COR-L47 (cell line): ENCODE results near the gene SBF2.
A peak's percentile ranks its signal among the peaks of the same experiment; 100 is the strongest.

ENCODE experiments used
- DNase-seq: peaks from one replicate; lab custom pipeline; 2025; lab: John Stamatoyannopoulos, UW

The SBF2 gene

GRCh38 chr11:9896902-9897301, 397.1 kb downstream of the SBF2 start:
- no peak for DNase-seq

- no peak for DNase-seq
Observed at GRCh38 chr11:9895006-9895405, 399.0 kb downstream of the SBF2 start.

GRCh38 chr11:9893474-9893873, 400.5 kb downstream of the SBF2 start:
- DNase-seq = no peak

DNA sequence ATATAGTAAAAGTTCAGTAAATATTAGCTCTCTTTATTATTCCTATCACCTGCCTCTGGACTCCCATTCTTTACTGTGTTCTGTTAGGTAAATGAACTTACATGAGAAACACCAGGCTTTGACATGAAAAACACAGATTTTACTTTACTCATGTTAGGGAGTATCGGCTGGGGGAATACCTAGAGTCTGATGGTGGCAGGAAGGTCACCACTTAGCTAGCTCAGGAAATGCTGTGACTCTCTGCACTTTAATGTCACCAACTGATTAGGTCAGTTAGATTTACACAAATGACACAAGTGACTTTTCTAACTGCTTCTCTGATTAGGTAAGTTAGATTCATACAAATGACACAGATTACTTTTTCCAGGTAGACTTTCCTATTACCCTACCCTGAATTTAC, 405.1 kb downstream of the SBF2 start:
- DNase-seq = no peak

GRCh38 chr11:9887472-9887871, 406.5 kb downstream of the SBF2 start:
- DNase-seq = no peak

DNA sequence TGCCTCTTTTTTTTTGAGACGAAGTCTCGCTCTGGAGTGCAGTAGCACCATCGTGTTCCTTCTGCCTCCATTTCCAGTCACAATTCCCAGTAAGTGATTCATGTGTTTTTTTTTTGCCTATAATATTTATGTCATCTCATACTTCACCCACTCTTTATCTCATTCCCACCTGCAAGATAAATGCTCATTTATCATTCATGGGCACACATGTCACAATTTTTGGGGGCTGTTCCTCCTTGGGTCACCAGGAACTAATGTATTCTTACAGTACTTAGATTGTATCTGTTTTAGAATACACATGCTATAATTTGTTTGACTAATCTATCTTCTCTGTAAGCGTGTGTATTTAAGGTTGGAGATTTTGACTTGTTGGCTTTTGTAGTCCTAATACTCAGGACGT, 407.4 kb downstream of the SBF2 start:
- DNase-seq = no peak

GRCh38 chr11:9884601-9885000, 409.4 kb downstream of the SBF2 start:
- DNase-seq = no peak

DNA sequence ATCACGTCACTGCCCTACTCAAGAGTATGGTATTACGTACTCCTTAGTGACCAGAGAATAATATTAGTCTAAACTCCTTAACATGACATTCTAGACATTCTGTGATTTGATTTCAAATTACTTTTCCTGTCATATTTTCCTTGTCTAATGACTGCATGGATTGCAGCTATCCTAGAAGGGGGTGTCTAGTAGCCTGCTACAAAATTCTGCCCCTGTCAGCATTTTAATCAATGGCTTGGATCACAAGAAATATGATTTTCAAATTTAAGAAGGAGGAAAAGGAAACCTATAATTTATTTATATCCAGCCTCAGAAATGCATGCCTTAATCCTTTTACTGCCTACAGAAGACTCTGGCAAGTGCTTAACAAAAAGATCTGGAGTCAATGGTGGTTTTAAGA, 413.4 kb downstream of the SBF2 start:
- no peak for DNase-seq

- DNase-seq = no peak
Observed at GRCh38 chr11:9878936-9879335, 415.1 kb downstream of the SBF2 start.

GRCh38 chr11:9876331-9876730, 417.7 kb downstream of the SBF2 start:
- no peak for DNase-seq

- DNase-seq = no peak
Observed at GRCh38 chr11:9875862-9876261, 418.2 kb downstream of the SBF2 start.

DNA sequence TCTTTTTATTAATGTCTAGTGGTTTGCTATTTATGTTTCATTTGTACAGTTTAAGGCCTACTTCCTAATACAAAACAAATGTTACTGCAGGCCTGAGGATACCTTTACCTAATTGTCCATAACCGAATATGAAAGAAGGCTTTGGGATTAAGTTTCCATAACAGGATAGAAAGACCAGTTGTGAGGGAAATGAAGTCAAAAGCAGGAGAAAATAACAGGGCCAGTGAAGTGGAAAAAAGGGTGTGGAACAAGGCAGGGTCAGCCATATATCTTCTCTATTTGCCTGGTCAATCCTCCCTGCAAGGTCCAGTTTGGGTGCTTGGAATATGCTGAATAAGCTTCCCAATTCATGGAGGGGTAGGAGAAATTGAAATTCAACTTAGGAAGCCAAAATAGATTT, 418.6 kb downstream of the SBF2 start:
- no peak for DNase-seq

DNA sequence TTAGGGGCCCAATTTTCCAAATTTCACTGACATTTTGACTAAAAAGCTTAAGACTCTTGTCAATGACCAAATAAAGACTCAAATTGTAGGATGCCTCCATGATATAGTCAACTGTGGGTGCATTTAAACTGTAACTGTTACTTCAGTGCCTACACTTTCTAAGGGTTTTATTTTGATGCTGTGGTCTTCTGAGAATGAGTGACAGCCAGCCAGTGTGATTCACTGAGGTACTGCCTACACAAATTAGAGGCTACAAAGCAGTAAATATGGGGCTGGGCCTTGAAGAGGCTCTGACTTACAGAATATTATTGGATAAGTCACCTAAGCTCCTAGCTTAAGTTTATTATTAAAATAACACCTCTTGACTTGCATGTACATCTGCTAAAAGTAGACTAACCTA, 419.6 kb downstream of the SBF2 start:
- no peak for DNase-seq

DNA sequence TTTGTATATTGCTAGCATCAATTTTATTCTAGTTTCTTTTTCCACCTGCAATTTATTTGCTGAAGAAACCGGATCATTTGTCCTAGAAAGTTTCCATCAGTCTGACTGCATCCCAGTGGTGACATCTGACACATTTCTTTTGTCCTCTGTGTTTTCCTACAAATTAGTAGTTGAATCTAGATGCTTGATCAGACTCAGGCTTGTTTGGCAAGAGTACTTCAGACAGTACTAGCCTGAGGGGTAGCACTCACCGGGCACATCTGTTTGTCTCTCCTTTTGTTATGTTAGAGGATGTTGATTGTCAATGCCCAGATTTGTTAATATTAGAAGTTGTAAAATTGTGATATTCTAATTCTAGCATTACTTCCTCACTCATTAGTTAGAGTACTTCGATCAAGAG, 425.4 kb downstream of the SBF2 start:
- peak; percentile 77 for DNase-seq

GRCh38 chr11:9862981-9863380, 431.0 kb downstream of the SBF2 start:
- DNase-seq = no peak

GRCh38 chr11:9861860-9862725, 431.9 kb downstream of the SBF2 start:
- DNase-seq = peak; percentile 16

DNA sequence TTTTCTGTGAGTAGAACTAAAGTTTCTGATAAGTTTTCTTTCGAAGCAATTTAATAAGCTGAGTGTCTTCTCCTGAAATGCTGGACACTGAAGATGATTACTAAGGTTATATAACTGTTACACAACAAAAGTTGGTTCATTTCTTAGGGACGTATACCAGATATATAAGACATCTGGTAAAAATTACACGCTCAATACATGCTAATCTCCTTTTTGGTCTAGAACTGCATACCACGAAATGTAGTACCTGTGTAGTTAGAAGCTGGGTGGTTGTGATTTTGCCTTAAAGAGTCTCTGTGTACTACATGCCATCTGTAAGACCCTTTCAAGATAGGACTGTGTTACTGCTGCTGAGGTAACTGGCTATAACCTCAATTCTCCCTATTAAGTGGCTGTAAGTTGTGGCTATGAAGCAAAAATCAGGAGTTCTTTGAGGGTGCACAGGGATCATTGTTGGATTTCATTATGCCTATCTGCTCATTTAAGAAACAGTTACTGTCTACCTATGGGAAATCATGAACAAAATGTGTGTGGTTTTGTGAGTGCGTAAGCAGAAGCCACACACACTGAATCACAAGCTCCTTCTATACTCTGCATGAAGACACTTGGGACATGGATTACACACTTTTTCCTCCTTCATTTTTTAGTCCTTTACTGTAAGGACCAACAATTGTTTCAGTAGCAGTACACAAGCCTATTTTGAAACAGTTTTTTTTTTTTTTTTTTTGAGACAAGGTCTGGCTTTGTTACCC, 434.3 kb downstream of the SBF2 start:
- no peak for DNase-seq

DNA sequence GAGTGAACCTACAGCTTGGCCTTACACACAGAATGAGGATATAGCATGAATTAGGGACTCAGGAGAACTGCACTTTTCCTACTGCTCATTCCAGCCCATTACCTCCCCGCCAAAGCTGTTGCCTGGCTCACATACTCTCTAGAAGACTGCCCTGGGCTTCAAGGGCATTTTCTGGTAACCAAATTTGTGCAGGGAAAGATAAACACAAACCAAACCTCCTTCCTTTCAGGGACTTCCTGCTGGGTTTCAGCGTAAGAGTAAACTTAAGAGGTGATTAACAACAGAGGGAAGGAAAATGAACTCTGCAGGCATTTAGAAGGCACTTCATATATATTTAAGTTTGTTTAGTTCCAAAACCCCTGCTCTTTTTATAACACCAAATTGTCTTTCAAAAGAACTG, 435.2 kb downstream of the SBF2 start:
- no peak for DNase-seq

- no peak for DNase-seq
Observed at GRCh38 chr11:9858218-9858617, 435.8 kb downstream of the SBF2 start.

- no peak for DNase-seq
Observed at GRCh38 chr11:9855579-9856287, 438.3 kb downstream of the SBF2 start.

DNA sequence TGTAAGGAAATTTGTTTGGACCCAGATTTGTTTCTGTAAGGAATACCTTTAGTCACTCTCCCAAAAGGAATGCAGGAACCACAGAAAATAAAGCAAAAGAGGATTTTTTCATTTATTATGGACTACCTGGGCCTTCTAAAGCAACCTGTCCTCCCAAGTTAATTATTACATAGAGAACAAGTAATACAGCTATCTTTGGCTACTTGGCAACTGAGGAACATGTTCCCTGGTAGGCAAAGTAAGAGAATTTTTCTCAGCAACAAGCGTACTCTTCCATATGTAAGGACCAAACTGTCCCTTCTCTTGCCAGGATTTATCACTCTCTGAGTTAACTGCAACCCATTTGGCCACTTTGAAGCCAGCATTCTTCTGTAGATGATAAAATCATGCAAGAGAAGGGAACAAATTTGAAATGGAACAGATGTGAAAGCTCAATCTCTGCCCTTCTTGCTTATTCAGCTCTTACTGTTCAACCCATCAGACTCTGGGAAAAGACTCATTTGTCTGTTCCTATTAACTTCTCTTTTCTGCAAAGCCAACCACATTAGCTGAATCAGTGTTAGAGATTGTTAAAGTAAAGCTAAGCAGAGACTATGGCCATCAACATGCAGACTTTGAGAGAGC, 440.0 kb downstream of the SBF2 start:
- no peak for DNase-seq

DNA sequence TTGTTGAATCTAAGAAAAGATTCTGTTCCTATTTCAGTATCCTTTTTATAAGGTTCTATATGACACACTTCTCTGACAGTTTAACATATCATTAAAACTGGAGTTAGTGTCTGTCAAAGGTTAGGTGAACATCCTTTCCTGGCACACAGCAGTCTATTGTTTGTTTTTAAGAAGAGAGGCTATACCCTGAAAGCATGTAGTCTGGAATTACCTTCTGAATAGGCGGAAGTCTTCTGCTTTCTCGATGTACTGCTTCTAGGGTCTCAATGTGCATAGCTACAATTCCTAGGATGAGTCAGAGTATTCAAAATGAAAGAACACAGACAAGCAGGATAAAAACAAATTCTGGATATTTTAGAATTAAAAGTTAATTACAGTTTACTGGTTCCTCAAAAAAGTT, 441.6 kb downstream of the SBF2 start:
- no peak for DNase-seq
